HepG2 (cell line): ENCODE measurements around the gene TATDN2. TPM values are rescaled to one million over a fixed set of nuclear protein-coding genes. Genes with fewer than 3 reads are reported as not detected.

ENCODE experiments used
- ATAC-seq: fragments of 200-7000 bp; cut with Tn5 transposase; 3 replicates; pipeline ENCODE4 v1.9.1; 2020; ENCODE audit warnings: mild to moderate bottlenecking, moderate library complexity
- BruUV-seq: library from RNA; stranded (reverse); fragments of 400-500 nt; replicated peaks from 2 replicates; lab custom pipeline; 2021; lab: Mats Ljungman, UMichigan
- CTCF ChIA-PET: fragments of 300-600 bp; formaldehyde crosslinking; extraction: SDS; loops from one replicate; lab custom pipeline; 2021; ENCODE audit warnings: low total read pairs, inconsistent platforms, low intra/inter-chr PET ratio; lab: Yijun Ruan, JAX
- POLR2A ChIA-PET: fragments of 350-600 bp; sonication (Branson Sonifier 250); formaldehyde crosslinking; loops from one replicate; lab custom pipeline; 2020; ENCODE audit warnings: antibody characterized with exemption, inconsistent platforms; lab: Yijun Ruan, JAX
- DNase-seq: peaks from one replicate; pipeline ENCODE4 v3.0.0-alpha.2; 2015; ENCODE audit warnings: low spot score
- FAIRE-seq: peaks from 3 replicates; lab custom pipeline; 2011; peaks lifted over from hg19 to GRCh38; lab: Jason Lieb, UNC
- H2AFZ ChIP-seq: one replicate; pipeline ENCODE4 v1.6.1; 2011; ENCODE audit warnings: low read length, inconsistent platforms
- H3K27ac ChIP-seq: fragments of 300-600 bp; 3 replicates; pipeline ENCODE4 v1.8.0; 2011; ENCODE audit warnings: mixed run types, mild to moderate bottlenecking, mixed read lengths, low read length, inconsistent platforms; ENCODE audit not compliant: insufficient read depth; ENCODE audit errors: extremely low read length
- H3K27me3 ChIP-seq, 2 experiments: fragments of 200-600 bp in 1 of 2; 2 replicates in 1 of 2; 3 replicates in 1 of 2; pipeline versions ENCODE4 v1.6.0 to v1.8.0; 2011; ENCODE audit warnings: low read length in 2 of 2, mild to moderate bottlenecking in 2 of 2, moderate library complexity in 2 of 2, inconsistent platforms in 1 of 2; ENCODE audit not compliant: insufficient read depth in 2 of 2, control insufficient read depth in 1 of 2
- H3K36me3 ChIP-seq, 2 experiments: fragments of 200-600 bp in 1 of 2; replicated peaks in 1 of 2; 2 replicates in 1 of 2; 3 replicates in 1 of 2; pipeline versions ENCODE4 v1.5.1 to v1.8.0; 2011; ENCODE audit warnings: low read length in 2 of 2, inconsistent platforms in 1 of 2; ENCODE audit not compliant: insufficient read depth in 2 of 2, control insufficient read depth in 1 of 2
- H3K4me1 ChIP-seq: 2 replicates; pipeline ENCODE4 v1.5.1; 2012; ENCODE audit warnings: low read length, inconsistent platforms; ENCODE audit not compliant: insufficient read depth
- H3K4me2 ChIP-seq: 2 replicates; pipeline ENCODE4 v1.6.0; 2011; ENCODE audit warnings: low read depth, low read length, inconsistent platforms
- H3K4me3 ChIP-seq, 3 experiments: fragments of 200-600 bp in 1 of 3; sonication (generic), shearing (Covaris generic) in 1 of 3; replicated peaks in 1 of 3; 2 replicates each; pipeline ENCODE4 v1.5.1; 2011 to 2016; ENCODE audit warnings: low read length in 3 of 3, inconsistent platforms in 2 of 3, low read depth in 2 of 3, mild to moderate bottlenecking in 2 of 3, control low read depth in 1 of 3, mixed read lengths in 1 of 3; ENCODE audit not compliant: insufficient read depth in 1 of 3
- H3K79me2 ChIP-seq: one replicate; pipeline ENCODE4 v1.6.1; 2011; ENCODE audit warnings: low read length, inconsistent platforms; ENCODE audit not compliant: insufficient read depth
- H3K9ac ChIP-seq: 2 replicates; pipeline ENCODE4 v1.6.0; 2011; ENCODE audit warnings: mild to moderate bottlenecking, low read depth, low read length, inconsistent platforms; ENCODE audit not compliant: insufficient read depth
- H3K9me3 ChIP-seq: 2 replicates; pipeline ENCODE4 v1.5.1; 2012; ENCODE audit warnings: mild to moderate bottlenecking, low read length
- H4K20me1 ChIP-seq: 2 replicates; pipeline ENCODE4 v1.6.0; 2011; ENCODE audit warnings: inconsistent platforms, mild to moderate bottlenecking, low read length, moderate library complexity; ENCODE audit not compliant: insufficient read depth
- FOSL2 ChIP-seq: sonication (generic); formaldehyde crosslinking; IDR thresholded peaks from 2 replicates; pipeline ENCODE4 v1.4.0; 2020; ENCODE audit warnings: missing genetic modification reagents
- HINFP ChIP-seq: sonication (generic); formaldehyde crosslinking; IDR thresholded peaks from 2 replicates; pipeline ENCODE4 v1.4.0; 2020; ENCODE audit warnings: low read depth, mild to moderate bottlenecking, missing genetic modification reagents
- RBM22 ChIP-seq: fragments of 200-400 bp; formaldehyde crosslinking; optimal IDR thresholded peaks from 2 replicates; pipeline ENCODE3; 2017; ENCODE audit warnings: mild to moderate bottlenecking, low read length, moderate library complexity
- SRF ChIP-seq: IDR thresholded peaks from 2 replicates; pipeline ENCODE4 v1.6.1; 2011; ENCODE audit warnings: mild to moderate bottlenecking, low read depth, low read length, moderate library complexity
- ZBTB21 ChIP-seq: sonication (generic); formaldehyde crosslinking; IDR thresholded peaks from 2 replicates; pipeline ENCODE4 v1.4.0; 2020; ENCODE audit warnings: missing genetic modification reagents
- ZBTB38 ChIP-seq: sonication (generic); formaldehyde crosslinking; IDR thresholded peaks from 2 replicates; pipeline ENCODE4 v1.5.1; 2020; ENCODE audit warnings: mild to moderate bottlenecking, missing genetic modification reagents
- ZBTB44 ChIP-seq: sonication (generic); formaldehyde crosslinking; IDR thresholded peaks from 2 replicates; pipeline ENCODE4 v1.4.0; 2020; ENCODE audit warnings: missing genetic modification reagents
- ZNF609 ChIP-seq: sonication (generic); formaldehyde crosslinking; IDR thresholded peaks from 2 replicates; pipeline ENCODE4 v1.4.0; 2020; ENCODE audit warnings: mild to moderate bottlenecking, missing genetic modification reagents, borderline replicate concordance
- ZNF687 ChIP-seq: sonication (generic); formaldehyde crosslinking; IDR thresholded peaks from 2 replicates; pipeline ENCODE4 v1.5.1; 2020; ENCODE audit warnings: mild to moderate bottlenecking, missing genetic modification reagents, moderate library complexity
- ZNF761 ChIP-seq: sonication (generic); formaldehyde crosslinking; conservative IDR thresholded peaks from 2 replicates; pipeline ENCODE4 v1.4.0; 2020; ENCODE audit warnings: mild to moderate bottlenecking, missing genetic modification reagents
- WGBS: methylation state at CpG from one replicate; pipeline ENCODE4 v1.1.6; 2017; ENCODE audit warnings: low lambda C conversion rate; 5-methylcytosine and 5-hydroxymethylcytosine counted together
- in situ Hi-C: cut with HindIII; loops from 2 replicates; pipeline ENCODE4 v1.10.0; 2017; ENCODE audit warnings: low pct_unique_long_range_greater_than_20kb; ENCODE audit not compliant: extremely low pct_ligation_motif_present
- intact Hi-C: fragments of 100-400 bp; cut with micrococcal nuclease; formaldehyde crosslinking; loops from one replicate; pipeline ENCODE4 v1.10.0; 2022; ENCODE audit not compliant: unreplicated experiment
- polyA plus RNA-seq, 8 experiments: library from polyadenylated mRNA; depleted of rRNA in 3 of 8; stranded (reverse) in 7 of 8; unstranded in 1 of 8; fragments of >200 nt; fragmentation: Illumina TruSeq in 4 of 8; extraction: Trizol in 4 of 8; gene quantifications; 2 replicates each; pipeline versions ENCODE4 v1.2.1 to v1.2.3, GENCODE V29; 2011 to 2016; ENCODE audit warnings: low read depth in 4 of 8, missing spikeins in 1 of 8, mixed read lengths in 1 of 8; ENCODE audit not compliant: insufficient read depth in 1 of 8
- total RNA-seq, 5 experiments: library from RNA; depleted of rRNA; stranded (reverse); fragments of >200 nt; fragmentation: Illumina TruSeq; extraction: Trizol; gene quantifications; 2 replicates each; pipeline ENCODE4 v1.2.3, GENCODE V29; 2016; ENCODE audit warnings: low read depth in 1 of 5

TATDN2 gene
- total and polyA plus RNA-seq, 2 of the 13 experiments (the other 11 are each of a cell fraction or from before 2014, with no cell fraction given): 12.1 to 21.9 TPM

GRCh38 chr3:10198761-10199649, 49.3 kb upstream of the TATDN2 start:
- CTCF ChIA-PET: no interaction called here
- no peak for ATAC-seq
- no peak overlapping the region for H2AFZ ChIP-seq
- H3K79me2 ChIP-seq: peaks cover 11% of the 10 kb centered on the region
- H3K9me3 ChIP-seq: no peaks in the 10 kb centered on the region
- H3K4me1 ChIP-seq: peaks cover 63% of the 10 kb centered on the region
- DNase-seq: peak; percentile 12
- H3K4me3 ChIP-seq: no peak overlapping the region
- in situ Hi-C loops: no loop called here
- 0 out of 2 replicates have a peak overlapping the region, but pooled peaks have one; percentile 10 for H3K9ac ChIP-seq
- H4K20me1 ChIP-seq: no peaks in the 10 kb centered on the region
- BruUV-seq: no TSS peak
- no peaks in the 10 kb centered on the region for H3K27me3 ChIP-seq
- H3K36me3 ChIP-seq: peaks cover 7 to 32% of the 10 kb centered on the region in 2 experiments; a peak in 4 of 5 replicates
- POLR2A ChIA-PET: no interaction called here
- 93% methylated on average over 12 of the region's 12 CpGs for WGBS
- intact Hi-C loops: no loop called here
- no peak for FAIRE-seq
- no peak overlapping the region for H3K27ac ChIP-seq
- H3K4me2 ChIP-seq: no peak overlapping the region
- no peak for TF ChIP-seq ZNF609 (CRISPR knock-in tag)
- TF ChIP-seq SRF: no peak
- 0 out of 2 replicates have a peak, but pooled peaks have one; percentile 32 for TF ChIP-seq ZBTB38 (CRISPR knock-in tag)
- TF ChIP-seq HINFP (CRISPR knock-in tag): no peak
- TF ChIP-seq RBM22: peak; percentile 20
- no peak for TF ChIP-seq ZBTB44 (CRISPR knock-in tag)
- TF ChIP-seq ZNF761 (CRISPR knock-in tag): no peak
- TF ChIP-seq ZBTB21 (CRISPR knock-in tag): peak; percentile 66
- peak; percentile 29; the same call in 1 of the 2 replicates for TF ChIP-seq FOSL2 (CRISPR knock-in tag)
- peak; percentile 19; the same call in 1 of the 2 replicates for TF ChIP-seq ZNF687 (CRISPR knock-in tag)
